AG04450 (cell line): Measurements from ENCODE around the gene P2RY8. TPM values are rescaled to one million over a fixed set of nuclear protein-coding genes. Genes with fewer than 3 reads are reported as not detected.

Source experiments
- CTCF ChIA-PET: fragments of 300-600, 350-600 bp; formaldehyde crosslinking; extraction: SDS; loops from one replicate; lab custom pipeline; 2022; ENCODE audit warnings: antibody characterized with exemption, inconsistent platforms; lab: Charles Lee
- POLR2A ChIA-PET: fragments of 350-600 bp; formaldehyde crosslinking; extraction: SDS; loops from one replicate; lab custom pipeline; 2021; ENCODE audit warnings: antibody characterized with exemption, inconsistent platforms; lab: Yijun Ruan, JAX
- DNase-seq: peaks from one replicate; pipeline ENCODE4 v3.0.0-alpha.2; 2011; ENCODE audit warnings: low read depth, low spot score
- H3K27ac ChIP-seq: one replicate; pipeline ENCODE4 v1.5.1; 2012; ENCODE audit warnings: low read depth, low read length, control low read depth
- H3K27me3 ChIP-seq: one replicate; pipeline ENCODE4 v1.6.0; 2012; ENCODE audit warnings: low read length; ENCODE audit not compliant: control insufficient read depth, insufficient read depth
- H3K4me3 ChIP-seq: 2 replicates; pipeline ENCODE4 v1.5.1; 2011; ENCODE audit warnings: mild to moderate bottlenecking, low read depth, low read length, control low read depth
- H3K9me3 ChIP-seq: 2 replicates; pipeline ENCODE4 v1.5.1; 2012; ENCODE audit warnings: low read length; ENCODE audit not compliant: control insufficient read depth, insufficient read depth
- polyA minus RNA-seq: library from RNA; depleted of rRNA, polyadenylated mRNA; stranded (reverse); fragments of >200 nt; gene quantifications from 2 replicates; pipeline ENCODE4 v1.2.3, GENCODE V29; 2011; rRNA and poly(A)+ RNA removed
- polyA plus RNA-seq: library from polyadenylated mRNA; depleted of rRNA; stranded (reverse); fragments of >200 nt; gene quantifications from 2 replicates; pipeline ENCODE4 v1.2.3, GENCODE V29; 2011; rRNA removed
- TF ChIP-seq, protein P1 (sequence below): IDR thresholded peaks from 2 replicates; pipeline ENCODE4 v1.5.1; 2011; ENCODE audit warnings: low read depth, low read length, control low read depth, inconsistent platforms

P2RY8 gene, protein sequence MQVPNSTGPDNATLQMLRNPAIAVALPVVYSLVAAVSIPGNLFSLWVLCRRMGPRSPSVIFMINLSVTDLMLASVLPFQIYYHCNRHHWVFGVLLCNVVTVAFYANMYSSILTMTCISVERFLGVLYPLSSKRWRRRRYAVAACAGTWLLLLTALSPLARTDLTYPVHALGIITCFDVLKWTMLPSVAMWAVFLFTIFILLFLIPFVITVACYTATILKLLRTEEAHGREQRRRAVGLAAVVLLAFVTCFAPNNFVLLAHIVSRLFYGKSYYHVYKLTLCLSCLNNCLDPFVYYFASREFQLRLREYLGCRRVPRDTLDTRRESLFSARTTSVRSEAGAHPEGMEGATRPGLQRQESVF
- polyA plus RNA-seq (not detected in 2 replicates), polyA minus RNA-seq (not detected in 2 replicates)

DNA sequence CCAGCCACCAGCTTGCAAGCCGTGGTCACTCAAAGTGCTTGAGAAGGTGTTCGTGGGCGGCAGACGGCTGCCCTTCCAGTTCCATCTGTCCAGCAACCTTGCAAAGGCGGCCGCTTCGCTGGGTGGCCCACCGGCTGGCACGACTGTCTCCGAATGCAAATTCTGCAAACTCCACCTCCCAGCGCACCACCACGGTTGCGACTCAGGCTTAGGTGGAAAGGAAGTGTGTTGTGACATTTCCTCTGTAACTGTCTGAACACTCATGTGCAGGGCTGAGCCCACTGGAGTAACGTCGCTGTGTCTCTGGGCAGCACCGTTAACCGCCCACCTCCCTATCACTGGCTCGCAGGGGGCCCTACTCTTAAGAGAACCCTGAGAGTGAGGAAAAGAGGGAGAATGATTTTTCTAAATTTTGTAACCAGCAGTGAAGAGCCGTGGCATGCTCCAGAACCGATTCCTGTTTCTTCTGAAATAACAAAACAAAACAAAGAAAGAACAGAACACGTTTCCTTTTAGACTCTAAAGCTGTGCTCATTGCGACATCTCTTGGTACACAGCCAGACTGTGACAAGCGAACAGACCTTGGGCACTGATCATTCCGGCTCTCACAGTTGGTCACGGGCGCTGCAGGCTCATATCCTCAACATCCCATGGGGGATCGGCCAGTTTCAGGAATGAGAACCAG lies at the start of gene P2RY8:
TSS of gene P2RY8 (minus strand) at position 155 of the 685 bp plus-strand sequence. CDS start 70,627 bp downstream, outside the sequence.
- ChIA-PET POLR2A (no interaction called here), CTCF (no interaction called here)
- peaks cover 47% of the 10 kb centered on the region for H3K9me3 ChIP-seq
- no peaks in the 10 kb centered on the region for H3K27me3 ChIP-seq
- H3K4me3 ChIP-seq, result no peak within 1 kb of the TSS
- no peak for DNase-seq
- no peak within 1 kb of the TSS for H3K27ac ChIP-seq
- TF ChIP-seq, protein P1, sequence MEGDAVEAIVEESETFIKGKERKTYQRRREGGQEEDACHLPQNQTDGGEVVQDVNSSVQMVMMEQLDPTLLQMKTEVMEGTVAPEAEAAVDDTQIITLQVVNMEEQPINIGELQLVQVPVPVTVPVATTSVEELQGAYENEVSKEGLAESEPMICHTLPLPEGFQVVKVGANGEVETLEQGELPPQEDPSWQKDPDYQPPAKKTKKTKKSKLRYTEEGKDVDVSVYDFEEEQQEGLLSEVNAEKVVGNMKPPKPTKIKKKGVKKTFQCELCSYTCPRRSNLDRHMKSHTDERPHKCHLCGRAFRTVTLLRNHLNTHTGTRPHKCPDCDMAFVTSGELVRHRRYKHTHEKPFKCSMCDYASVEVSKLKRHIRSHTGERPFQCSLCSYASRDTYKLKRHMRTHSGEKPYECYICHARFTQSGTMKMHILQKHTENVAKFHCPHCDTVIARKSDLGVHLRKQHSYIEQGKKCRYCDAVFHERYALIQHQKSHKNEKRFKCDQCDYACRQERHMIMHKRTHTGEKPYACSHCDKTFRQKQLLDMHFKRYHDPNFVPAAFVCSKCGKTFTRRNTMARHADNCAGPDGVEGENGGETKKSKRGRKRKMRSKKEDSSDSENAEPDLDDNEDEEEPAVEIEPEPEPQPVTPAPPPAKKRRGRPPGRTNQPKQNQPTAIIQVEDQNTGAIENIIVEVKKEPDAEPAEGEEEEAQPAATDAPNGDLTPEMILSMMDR, result no peak

DNA sequence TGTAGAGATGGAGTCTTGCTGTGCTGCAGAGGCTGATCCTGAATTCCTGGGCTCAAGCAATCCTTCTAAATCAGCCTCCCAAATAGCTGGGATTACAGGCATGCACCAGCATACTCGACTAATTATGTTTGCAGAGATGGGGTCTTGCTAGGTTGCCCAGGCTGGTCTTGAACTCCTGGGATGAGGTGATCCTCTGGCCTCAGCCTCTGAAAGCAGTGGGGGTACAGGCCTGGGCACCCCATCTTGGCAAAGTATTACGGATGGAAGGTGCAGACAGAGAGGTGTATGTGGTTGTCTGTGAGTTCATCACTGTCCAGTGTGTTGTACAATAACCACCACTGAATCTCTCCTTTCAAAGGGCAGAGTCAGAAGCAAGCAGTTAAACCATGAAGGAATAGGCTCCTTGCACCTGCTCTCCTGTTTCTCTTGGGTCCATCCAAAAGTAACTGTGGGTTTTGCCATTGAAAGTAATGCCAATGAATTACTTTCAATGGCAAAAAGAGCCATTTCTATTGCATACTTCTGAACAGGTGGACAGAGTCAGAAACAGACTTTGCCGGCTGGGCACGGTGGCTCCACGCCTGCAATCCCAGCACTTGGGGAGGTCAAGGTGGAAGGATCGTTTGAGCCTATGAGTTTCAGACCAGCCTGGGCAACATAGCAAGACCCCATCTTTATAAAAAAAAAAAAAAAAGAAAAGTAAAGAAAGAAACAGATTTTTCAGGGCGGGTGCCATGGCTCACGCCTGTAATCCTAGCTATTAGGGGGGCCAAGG lies 47.4 kb upstream of the P2RY8 start:
- ChIA-PET POLR2A (no interaction called here), CTCF (no interaction called here)
- TF ChIP-seq, protein P1, result no peak

DNA sequence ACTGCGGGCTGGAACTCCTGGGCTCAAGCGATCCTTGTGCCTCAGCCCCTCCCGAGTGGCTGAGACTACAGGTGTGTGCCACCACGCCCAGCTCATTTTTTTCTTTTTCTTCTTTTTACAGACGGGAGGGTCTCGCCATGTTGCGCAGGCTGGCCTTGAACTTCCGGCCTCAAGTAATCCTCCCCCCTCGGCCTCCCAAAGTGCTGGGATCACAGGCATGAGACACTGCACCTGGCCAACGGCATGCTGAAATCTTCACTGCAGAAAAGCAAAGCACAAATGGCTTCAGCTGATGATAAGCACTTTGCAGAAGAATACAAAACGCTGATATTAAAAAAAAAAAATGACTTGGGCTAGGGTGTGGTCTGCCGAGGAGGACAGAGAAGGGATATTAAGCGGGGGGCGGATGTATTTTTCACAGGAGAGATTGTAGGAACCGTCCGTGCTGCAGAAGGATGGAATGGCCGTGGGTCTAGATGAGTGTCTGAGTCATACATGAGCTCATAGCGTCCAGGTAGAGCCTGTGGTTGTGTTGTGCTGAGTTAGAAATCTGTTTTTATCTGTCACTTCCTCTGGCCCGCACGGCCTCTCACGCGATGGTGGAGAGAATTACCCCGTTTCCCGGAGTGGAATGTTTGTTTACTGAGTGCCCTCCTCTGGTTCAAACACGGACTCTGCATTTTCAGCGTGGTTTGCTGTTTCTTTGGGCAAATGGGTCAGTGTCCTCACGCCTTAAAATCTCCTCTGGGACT lies 45.9 kb upstream of the P2RY8 start:
- peaks cover 3% of the 10 kb centered on the region; the same call in 1 of the 2 replicates for H3K9me3 ChIP-seq
- no peak overlapping the region for H3K27ac ChIP-seq
- ChIA-PET CTCF (no interaction called here), POLR2A (no interaction called here)
- TF ChIP-seq, protein P1, result no peak
- no peak for DNase-seq
- no peaks in the 10 kb centered on the region for H3K27me3 ChIP-seq
- no peak overlapping the region for H3K4me3 ChIP-seq

More for the DNA sequence above, 47.4 kb upstream of the P2RY8 start:
- Histone ChIP-seq H3K27ac (no peak overlapping the region), H3K4me3 (no peak overlapping the region), H3K27me3 (no peaks in the 10 kb centered on the region), H3K9me3 (peaks cover 3% of the 10 kb centered on the region; the same call in 1 of the 2 replicates)
- DNase-seq, result no peak

DNA sequence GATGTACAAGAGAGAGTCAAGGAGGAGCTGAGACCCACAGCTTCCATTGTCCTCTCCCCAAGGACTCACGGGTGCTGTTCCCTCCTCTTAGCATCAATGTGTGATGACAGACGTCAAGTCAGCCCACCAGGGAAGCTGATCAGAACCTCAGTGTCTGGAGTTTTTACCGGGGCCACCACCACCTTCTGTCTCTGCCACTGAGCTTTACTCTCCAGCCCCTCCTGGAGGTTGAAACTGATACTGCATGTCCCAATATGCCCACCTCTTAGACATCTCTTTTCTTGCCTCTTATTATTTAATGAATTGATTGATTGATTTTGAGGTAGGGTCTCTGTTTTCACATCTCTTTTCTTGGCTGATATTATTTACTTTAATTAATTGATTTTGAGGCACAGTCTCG lies 44.1 kb upstream of the P2RY8 start:
- POLR2A ChIA-PET, result no interaction called here
- no peak for DNase-seq
- Histone ChIP-seq H3K9me3 (peaks cover 3% of the 10 kb centered on the region; the same call in 1 of the 2 replicates), H3K27ac (no peak overlapping the region), H3K4me3 (no peak overlapping the region), H3K27me3 (no peaks in the 10 kb centered on the region)
- CTCF ChIA-PET, result no interaction called here
- TF ChIP-seq, protein P1, result peak; percentile 51
